Testis (tissue), 2 donors: Measurements from ENCODE around the gene ATP6V0A4.

Experiments
- POLR2A ChIP-seq: fragments of 450-650 bp; IDR thresholded peaks from one replicate; pipeline ENCODE4 v1.6.1; 2017; ENCODE audit warnings: antibody characterized with exemption, mild to moderate bottlenecking, moderate library complexity
- TF ChIP-seq, protein P1 (sequence below), 3 experiments: fragments of 450-650 bp in 2 of 3; fragments of 200-600 bp in 1 of 3; sonication (generic) in 1 of 3; IDR thresholded peaks; one replicate each; pipeline ENCODE4 v1.5.1; 2016 to 2019; ENCODE audit warnings: antibody characterized with exemption in 3 of 3, mild to moderate bottlenecking in 2 of 3, moderate library complexity in 1 of 3

DNA sequence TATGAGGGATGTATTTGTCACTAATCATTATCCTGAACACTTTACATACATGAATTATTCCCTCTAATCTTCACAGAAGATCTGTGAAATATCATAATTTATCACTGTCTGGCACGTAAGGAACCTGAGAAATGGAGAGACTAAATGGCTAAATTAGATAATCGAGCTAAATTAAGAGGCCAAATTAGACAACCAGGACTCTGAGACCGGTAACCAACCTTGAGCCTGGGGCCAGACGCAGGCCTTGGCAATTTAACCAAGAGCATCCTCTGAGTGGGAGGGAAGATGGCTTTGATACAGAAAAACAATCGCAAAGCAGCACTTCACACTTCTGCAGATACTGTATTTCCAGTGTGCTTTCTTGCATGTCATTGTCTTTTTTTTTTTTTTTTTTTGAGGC lies 118.2 kb downstream of the ATP6V0A4 start:
- TF ChIP-seq POLR2A = no peak
- TF ChIP-seq, protein P1, sequence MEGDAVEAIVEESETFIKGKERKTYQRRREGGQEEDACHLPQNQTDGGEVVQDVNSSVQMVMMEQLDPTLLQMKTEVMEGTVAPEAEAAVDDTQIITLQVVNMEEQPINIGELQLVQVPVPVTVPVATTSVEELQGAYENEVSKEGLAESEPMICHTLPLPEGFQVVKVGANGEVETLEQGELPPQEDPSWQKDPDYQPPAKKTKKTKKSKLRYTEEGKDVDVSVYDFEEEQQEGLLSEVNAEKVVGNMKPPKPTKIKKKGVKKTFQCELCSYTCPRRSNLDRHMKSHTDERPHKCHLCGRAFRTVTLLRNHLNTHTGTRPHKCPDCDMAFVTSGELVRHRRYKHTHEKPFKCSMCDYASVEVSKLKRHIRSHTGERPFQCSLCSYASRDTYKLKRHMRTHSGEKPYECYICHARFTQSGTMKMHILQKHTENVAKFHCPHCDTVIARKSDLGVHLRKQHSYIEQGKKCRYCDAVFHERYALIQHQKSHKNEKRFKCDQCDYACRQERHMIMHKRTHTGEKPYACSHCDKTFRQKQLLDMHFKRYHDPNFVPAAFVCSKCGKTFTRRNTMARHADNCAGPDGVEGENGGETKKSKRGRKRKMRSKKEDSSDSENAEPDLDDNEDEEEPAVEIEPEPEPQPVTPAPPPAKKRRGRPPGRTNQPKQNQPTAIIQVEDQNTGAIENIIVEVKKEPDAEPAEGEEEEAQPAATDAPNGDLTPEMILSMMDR (IDR thresholded peaks at IDR 0.05) = no peak
